Neural crest cell (in vitro differentiated cells): ENCODE results near the gene TMEM209. TPM values are rescaled to one million over a fixed set of nuclear protein-coding genes. Genes with fewer than 3 reads are reported as not detected.
"Not testable (repeated sequence)": the region's sequence is repeated elsewhere in the genome, so short reads cannot be mapped to it uniquely, and the experiment has no call there.

Experiments
- DNase-seq: peaks from one replicate; pipeline ENCODE4 v3.0.0; 2021; ENCODE audit warnings: low read depth, mixed read lengths, low spot score
- H3K27ac Mint-ChIP-seq: one replicate; pipeline ENCODE4 v1.8.0; 2021; ENCODE audit warnings: mild to moderate bottlenecking, mixed read lengths; ENCODE audit not compliant: unreplicated experiment
- H3K27me3 Mint-ChIP-seq: 2 replicates; pipeline ENCODE4 v1.8.0; 2021; ENCODE audit warnings: low read depth, mild to moderate bottlenecking, mixed read lengths
- H3K36me3 Mint-ChIP-seq: 2 replicates; pipeline ENCODE4 v1.8.0; 2021; ENCODE audit warnings: low read depth, mild to moderate bottlenecking, mixed read lengths
- H3K4me1 Mint-ChIP-seq: 2 replicates; pipeline ENCODE4 v1.8.0; 2021; ENCODE audit warnings: mixed read lengths
- H3K4me3 Mint-ChIP-seq: one replicate; pipeline ENCODE4 v1.8.0; 2021; ENCODE audit warnings: mild to moderate bottlenecking, mixed read lengths
- H3K9me3 Mint-ChIP-seq: 2 replicates; pipeline ENCODE4 v1.8.0; 2021; ENCODE audit warnings: mixed read lengths
- long read RNA-seq: library from polyadenylated mRNA; unstranded; transcript quantifications from one replicate; pipeline ENCODE4 v2.0.0, GENCODE V29; 2020
- total RNA-seq: library from RNA; stranded (reverse); gene quantifications from 2 replicates; pipeline ENCODE4 v1.2.1, GENCODE V29; 2021
- TF ChIP-seq, protein P1 (sequence below): fragments of 200-600 bp; sonication (generic); conservative IDR thresholded peaks from 2 replicates; pipeline ENCODE4 v1.5.0; 2021; ENCODE audit warnings: antibody characterized with exemption, mild to moderate bottlenecking

Gene TMEM209
- total RNA-seq = 41.8 and 43.6 TPM in 2 replicates
- long read RNA-seq, transcript TMEM209-201 (15 exons, 3,545 nt) = major isoform, 11 of 27 reads
- long read RNA-seq, partial matches to known transcripts = 12 of 27 reads
- long read RNA-seq, other reads (novel, unspliced or antisense) = 4 of 27 reads

DNA sequence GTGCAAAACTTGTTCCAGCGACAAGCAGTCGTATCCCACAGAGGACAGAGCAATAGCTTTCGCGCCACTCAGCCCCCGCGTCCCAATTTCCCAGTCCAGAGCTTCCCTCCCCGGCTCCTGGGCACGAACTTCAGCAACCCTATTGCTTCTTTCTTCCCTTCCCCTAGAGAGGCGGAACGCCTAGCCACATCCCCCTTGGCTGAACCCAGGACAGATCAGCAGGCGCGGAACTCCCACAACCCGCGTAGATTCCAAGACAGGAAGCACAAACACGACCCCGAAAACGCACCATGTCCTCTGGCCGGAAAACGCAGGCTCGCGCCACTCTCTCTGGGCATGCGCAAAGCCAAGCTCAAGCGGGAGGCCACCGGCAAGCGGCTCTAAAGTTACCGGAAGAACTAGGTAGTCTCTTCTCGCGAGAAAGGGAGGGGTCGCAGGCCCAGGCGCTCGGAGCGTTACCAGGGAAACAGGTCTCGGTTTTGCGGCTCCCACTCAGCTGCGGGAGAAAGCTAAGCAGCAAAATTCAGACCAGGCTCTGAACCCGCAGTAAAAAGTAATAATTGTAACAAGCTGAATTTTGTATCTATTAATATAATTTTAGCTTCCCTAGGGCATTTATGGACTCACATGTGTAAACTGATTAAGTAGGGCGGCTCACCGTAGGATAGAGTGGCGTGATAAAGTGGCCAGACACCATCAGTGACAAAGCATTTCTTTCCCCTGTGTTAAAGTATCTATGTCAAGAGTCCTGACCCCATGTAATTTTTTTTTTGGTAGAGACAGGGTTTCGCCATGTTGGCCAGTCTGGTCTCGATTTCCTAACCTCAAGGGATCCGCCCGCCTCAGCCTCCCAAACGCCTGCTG is at the start of gene TMEM209:
Gene TMEM209 (minus strand): TSS at position 323 of the 864 bp plus-strand sequence. CDS start 31 bp downstream, at position 292.
- Mint-ChIP-seq H3K27ac (peak within 1 kb of the TSS; percentile 100), H3K36me3 (peaks cover 22% of the 10 kb centered on the region), H3K27me3 (no peaks in the 10 kb centered on the region), H3K4me3 (peak within 1 kb of the TSS; percentile 99), H3K9me3 (no peaks in the 10 kb centered on the region), H3K4me1 (peaks cover 25% of the 10 kb centered on the region)
- DNase-seq = peak; percentile 96
- TF ChIP-seq, protein P1, sequence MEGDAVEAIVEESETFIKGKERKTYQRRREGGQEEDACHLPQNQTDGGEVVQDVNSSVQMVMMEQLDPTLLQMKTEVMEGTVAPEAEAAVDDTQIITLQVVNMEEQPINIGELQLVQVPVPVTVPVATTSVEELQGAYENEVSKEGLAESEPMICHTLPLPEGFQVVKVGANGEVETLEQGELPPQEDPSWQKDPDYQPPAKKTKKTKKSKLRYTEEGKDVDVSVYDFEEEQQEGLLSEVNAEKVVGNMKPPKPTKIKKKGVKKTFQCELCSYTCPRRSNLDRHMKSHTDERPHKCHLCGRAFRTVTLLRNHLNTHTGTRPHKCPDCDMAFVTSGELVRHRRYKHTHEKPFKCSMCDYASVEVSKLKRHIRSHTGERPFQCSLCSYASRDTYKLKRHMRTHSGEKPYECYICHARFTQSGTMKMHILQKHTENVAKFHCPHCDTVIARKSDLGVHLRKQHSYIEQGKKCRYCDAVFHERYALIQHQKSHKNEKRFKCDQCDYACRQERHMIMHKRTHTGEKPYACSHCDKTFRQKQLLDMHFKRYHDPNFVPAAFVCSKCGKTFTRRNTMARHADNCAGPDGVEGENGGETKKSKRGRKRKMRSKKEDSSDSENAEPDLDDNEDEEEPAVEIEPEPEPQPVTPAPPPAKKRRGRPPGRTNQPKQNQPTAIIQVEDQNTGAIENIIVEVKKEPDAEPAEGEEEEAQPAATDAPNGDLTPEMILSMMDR = no peak

DNA sequence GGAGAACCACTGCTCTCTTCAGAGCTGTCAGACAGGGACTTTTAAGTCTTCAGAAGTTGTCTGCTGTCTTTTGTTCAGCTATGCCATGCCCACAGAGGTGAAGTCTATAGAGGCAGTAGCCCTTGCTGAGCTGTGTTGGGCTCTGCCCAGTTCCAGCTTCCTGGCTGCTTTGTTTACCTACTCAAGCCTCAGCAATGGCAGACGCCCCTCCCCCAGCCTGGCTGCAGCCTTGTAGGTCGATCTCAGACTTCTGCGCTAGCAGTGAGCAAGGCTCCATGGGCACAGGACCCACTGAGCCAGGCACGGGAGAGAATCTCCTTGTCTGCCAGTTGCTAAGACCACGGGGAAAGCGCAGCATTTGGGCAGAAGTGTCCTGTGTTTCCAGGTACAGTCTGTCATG is 49.3 kb upstream of the TMEM209 start:
- Mint-ChIP-seq H3K9me3 (peaks cover 27% of the 10 kb centered on the region), H3K27ac (no peak overlapping the region), H3K36me3 (peaks cover 38% of the 10 kb centered on the region), H3K4me1 (peaks cover 10% of the 10 kb centered on the region), H3K4me3 (no peak overlapping the region), H3K27me3 (no peaks in the 10 kb centered on the region)
- no peak for DNase-seq
- TF ChIP-seq, protein P1 = no peak

DNA sequence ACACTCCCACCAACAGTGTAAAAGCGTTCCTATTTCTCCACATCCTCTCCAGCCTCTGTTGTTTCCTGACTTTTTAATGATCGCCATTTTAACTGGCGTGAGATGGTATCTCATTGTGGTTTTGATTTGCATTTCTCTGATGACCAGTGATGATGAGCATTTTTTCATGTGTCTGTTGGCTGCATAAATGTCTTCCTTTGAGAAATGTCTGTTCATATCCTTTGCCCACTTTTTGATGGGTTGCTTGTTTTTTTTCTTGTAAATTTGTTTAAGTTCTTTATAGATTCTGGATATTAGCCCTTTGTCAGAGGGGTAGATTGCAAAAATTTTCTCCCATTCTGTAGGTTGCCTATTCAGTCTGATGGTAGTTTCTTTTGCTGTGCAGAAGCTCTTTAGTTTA is 44.4 kb upstream of the TMEM209 start:
- H3K27me3 Mint-ChIP-seq, H3K4me1 Mint-ChIP-seq, H3K27ac Mint-ChIP-seq, H3K4me3 Mint-ChIP-seq, DNase-seq: not testable (repeated sequence)
- peaks cover 31% of the 10 kb centered on the region for H3K9me3 Mint-ChIP-seq
- peaks cover 33% of the 10 kb centered on the region for H3K36me3 Mint-ChIP-seq

DNA sequence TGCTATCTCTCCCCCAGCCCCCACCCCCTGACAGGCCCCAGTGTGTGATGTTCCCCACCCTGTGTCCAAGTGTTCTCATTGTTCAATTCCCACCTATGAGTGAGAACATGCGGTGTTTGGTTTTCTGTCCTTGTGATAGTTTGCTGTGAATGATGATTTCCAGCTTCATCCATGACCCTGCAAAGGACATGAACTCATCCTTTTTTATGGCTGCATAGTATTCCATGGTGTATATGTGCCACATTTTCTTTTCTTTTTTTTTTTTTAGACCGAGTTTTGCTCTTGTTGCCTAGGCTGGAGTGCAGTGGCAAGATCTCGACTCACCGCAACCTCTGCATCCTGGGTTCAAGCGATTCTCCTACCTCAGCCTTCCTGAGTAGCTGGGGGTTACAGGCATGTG is 43.6 kb upstream of the TMEM209 start:
- not testable (repeated sequence) for H3K27ac Mint-ChIP-seq, DNase-seq, H3K4me1 Mint-ChIP-seq, H3K27me3 Mint-ChIP-seq, H3K4me3 Mint-ChIP-seq
- Mint-ChIP-seq H3K36me3 (peaks cover 33% of the 10 kb centered on the region), H3K9me3 (peaks cover 29% of the 10 kb centered on the region)

DNA sequence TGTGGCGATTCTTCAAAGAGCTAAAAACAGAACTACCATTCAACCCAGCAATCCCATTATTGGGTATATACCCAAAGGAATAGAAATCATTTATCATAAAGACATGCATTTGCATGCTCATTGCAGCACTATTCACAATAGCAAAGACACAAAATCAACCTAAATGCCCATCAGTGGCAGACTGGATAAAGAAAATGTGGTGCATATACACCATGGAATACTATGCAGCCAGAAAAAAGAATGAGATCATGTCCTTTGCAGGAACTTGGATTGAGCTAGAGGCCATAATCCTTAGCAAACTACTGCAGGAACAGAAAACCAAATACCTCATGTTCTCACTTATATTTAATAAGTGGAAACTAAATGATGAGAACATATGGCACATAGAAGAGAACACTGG is 41.3 kb upstream of the TMEM209 start:
- H3K4me1 Mint-ChIP-seq, H3K4me3 Mint-ChIP-seq, DNase-seq, H3K27me3 Mint-ChIP-seq, H3K27ac Mint-ChIP-seq: not testable (repeated sequence)
- Mint-ChIP-seq H3K36me3 (peaks cover 15% of the 10 kb centered on the region), H3K9me3 (peaks cover 14% of the 10 kb centered on the region)

DNA sequence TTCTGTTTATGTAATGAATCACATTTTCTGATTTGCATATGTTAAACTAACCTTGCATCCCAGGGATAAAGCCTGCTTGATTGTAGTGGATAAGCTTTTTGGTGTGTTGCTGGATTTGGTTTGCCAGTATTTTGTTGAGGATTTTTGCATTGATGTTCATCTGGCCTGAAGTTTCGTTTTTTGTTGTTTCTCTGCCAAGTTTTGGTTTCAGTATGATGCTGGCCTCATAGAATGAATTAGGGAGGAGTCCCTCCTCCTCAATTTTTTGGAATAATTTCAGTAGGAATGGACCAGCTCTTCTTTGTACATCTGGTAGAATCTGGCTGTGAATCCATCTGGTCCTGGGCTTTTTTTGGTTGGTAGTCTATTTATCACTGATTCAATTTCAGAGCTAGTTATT is 38.3 kb upstream of the TMEM209 start:
- not testable (repeated sequence) for H3K27ac Mint-ChIP-seq, H3K4me3 Mint-ChIP-seq, H3K27me3 Mint-ChIP-seq

DNA sequence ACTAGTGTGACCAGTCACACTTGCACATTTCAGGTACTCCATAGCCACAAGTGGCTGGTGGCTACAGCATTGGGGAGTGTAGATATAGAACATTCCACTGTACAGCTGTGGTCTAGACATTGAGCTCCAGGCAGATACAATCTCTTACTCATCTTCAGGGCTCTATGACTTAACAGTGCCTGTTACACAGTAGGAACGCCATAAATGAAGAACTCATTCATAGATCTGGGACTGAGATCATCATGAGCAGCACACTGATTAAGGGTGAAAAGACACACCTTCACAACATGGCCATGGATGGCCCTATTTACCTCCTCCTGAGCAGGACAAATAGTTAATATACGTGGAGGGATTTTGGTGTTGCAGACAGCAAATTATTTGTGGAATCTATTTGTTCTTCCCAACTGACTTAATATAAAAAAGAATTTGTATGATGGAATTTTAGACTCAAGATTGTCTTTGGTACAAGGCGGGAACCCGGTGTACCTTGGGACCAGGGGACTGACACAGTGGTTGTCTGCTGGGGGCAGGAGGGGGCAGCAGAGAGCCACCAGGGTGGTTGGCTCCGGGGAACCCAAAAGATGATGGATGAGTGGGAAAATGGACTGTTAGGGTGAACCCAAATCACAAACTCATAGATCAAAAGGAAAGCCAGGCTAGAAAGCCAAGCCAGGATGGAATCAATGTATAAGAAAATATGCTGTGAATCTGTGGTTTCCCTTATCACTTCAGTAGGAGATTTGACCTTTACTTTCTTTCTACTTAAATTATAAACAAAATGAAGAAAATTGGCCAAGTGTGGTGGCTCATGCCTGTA is 37.2 kb upstream of the TMEM209 start:
- Mint-ChIP-seq H3K27ac (no peak overlapping the region), H3K4me3 (no peak overlapping the region)
- TF ChIP-seq, protein P1 = peak; percentile 82

More for the DNA sequence above, 38.3 kb upstream of the TMEM209 start:
- H3K9me3 Mint-ChIP-seq, H3K4me1 Mint-ChIP-seq, H3K36me3 Mint-ChIP-seq, DNase-seq: not testable (repeated sequence)

More for the DNA sequence above, 37.2 kb upstream of the TMEM209 start:
- peak; percentile 55 for DNase-seq
- H3K4me1 Mint-ChIP-seq = peaks cover 5% of the 10 kb centered on the region
- H3K36me3 Mint-ChIP-seq = peaks cover 8% of the 10 kb centered on the region
- peaks cover 7% of the 10 kb centered on the region for H3K9me3 Mint-ChIP-seq
- H3K27me3 Mint-ChIP-seq = no peaks in the 10 kb centered on the region
